HG03378 (cell line): ENCODE results near the gene MEIOSIN.

ENCODE experiments used
- ATAC-seq: cut with Tn5 transposase; IDR thresholded peaks from one replicate; pipeline ENCODE4 v1.9.1; 2021; ENCODE audit warnings: mild to moderate bottlenecking, moderate library complexity; ENCODE audit not compliant: unreplicated experiment

MEIOSIN gene

GRCh38 chr19:45778010-45778661, 44.9 kb downstream of the MEIOSIN start:
- no peak for ATAC-seq

GRCh38 chr19:45779231-45780145, 46.2 kb downstream of the MEIOSIN start:
- ATAC-seq = no peak

- no peak for ATAC-seq
Observed at GRCh38 chr19:45780146-45780447, 46.9 kb downstream of the MEIOSIN start.

- no peak for ATAC-seq
Observed at GRCh38 chr19:45780448-45781213, 47.4 kb downstream of the MEIOSIN start.

GRCh38 chr19:45781214-45782161, 48.2 kb downstream of the MEIOSIN start:
- no peak for ATAC-seq

- ATAC-seq = no peak
Observed at GRCh38 chr19:45782162-45782691, 49.0 kb downstream of the MEIOSIN start, which contains the start of gene DMPK. Gene DMPK (minus strand): TSS chr19:45782490. CDS start chr19:45782352, 138 bp downstream.

GRCh38 chr19:45782820-45783785, 49.9 kb downstream of the MEIOSIN start:
- no peak for ATAC-seq

GRCh38 chr19:45784096-45784495, 50.9 kb downstream of the MEIOSIN start:
- no peak for ATAC-seq

GRCh38 chr19:45785097-45785496, 51.9 kb downstream of the MEIOSIN start:
- no peak for ATAC-seq

- no peak for ATAC-seq
Observed at GRCh38 chr19:45785781-45786532, 52.7 kb downstream of the MEIOSIN start.

- ATAC-seq = no peak
Observed at GRCh38 chr19:45786533-45786894, 53.3 kb downstream of the MEIOSIN start.

GRCh38 chr19:45789035-45789786, 56.0 kb downstream of the MEIOSIN start:
- no peak for ATAC-seq

GRCh38 chr19:45790942-45791341, 57.7 kb downstream of the MEIOSIN start:
- ATAC-seq = no peak

- ATAC-seq = no peak
Observed at GRCh38 chr19:45791744-45792469, 58.7 kb downstream of the MEIOSIN start.

- ATAC-seq = peak; percentile 69
Observed at GRCh38 chr19:45792470-45793177, 59.4 kb downstream of the MEIOSIN start, which contains the start of gene DMWD. Gene DMWD (minus strand): TSS chr19:45792845. CDS start chr19:45792756, 89 bp downstream.

GRCh38 chr19:45793178-45793564, 59.9 kb downstream of the MEIOSIN start:
- no peak for ATAC-seq
